K562 (cell line): Measurements from ENCODE around the gene PRR29. TPM values are rescaled to one million over a fixed set of nuclear protein-coding genes. Genes with fewer than 3 reads are reported as not detected.

Experiments used
- CHCHD3 ChIP-seq: fragments of 250-450 bp; sonication (Bioruptor Pico); IDR thresholded peaks from 2 replicates; pipeline ENCODE4 v2.1.2; 2022; ENCODE audit warnings: mild to moderate bottlenecking
- CHD2 ChIP-seq: IDR thresholded peaks from 2 replicates; pipeline ENCODE4 v1.6.1; 2011; ENCODE audit warnings: low read depth, low read length
- CTBP1 ChIP-seq: fragments of 450-650 bp; IDR thresholded peaks from 2 replicates; pipeline ENCODE4 v1.6.1; 2016; ENCODE audit warnings: borderline replicate concordance
- EGR1 ChIP-seq: fragments of 450-650 bp; conservative IDR thresholded peaks from 2 replicates; pipeline ENCODE4 v1.6.1; 2017; ENCODE audit warnings: mild to moderate bottlenecking
- FOXA1 ChIP-seq: fragments of 450-650 bp; IDR thresholded peaks from 2 replicates; pipeline ENCODE4 v1.6.1; 2016; ENCODE audit warnings: mild to moderate bottlenecking, borderline replicate concordance
- FOXJ2 ChIP-seq: fragments of 200-800 bp; sonication (Bioruptor generic); IDR thresholded peaks from 2 replicates; pipeline ENCODE4 v1.6.1; 2016; ENCODE audit warnings: missing genetic modification characterization, missing compliant biosample characterization
- GABPA ChIP-seq: fragments of 200-800 bp; sonication (Bioruptor generic); conservative IDR thresholded peaks from 2 replicates; pipeline ENCODE4 v1.6.1; 2016; ENCODE audit warnings: low read depth, missing genetic modification characterization, missing compliant biosample characterization
- GATAD2A ChIP-seq: fragments of 450-650 bp; IDR thresholded peaks from 2 replicates; pipeline ENCODE4 v1.6.1; 2017
- HMG20B ChIP-seq: fragments of 250-450 bp; sonication (Bioruptor Pico); IDR thresholded peaks from 2 replicates; pipeline ENCODE4 v1.5.0; 2021; ENCODE audit warnings: mild to moderate bottlenecking
- KDM2B ChIP-seq: fragments of 250-450 bp; sonication (Bioruptor Pico); IDR thresholded peaks from 2 replicates; pipeline ENCODE4 v1.8.0; 2021; ENCODE audit warnings: mild to moderate bottlenecking, moderate library complexity
- KLF1 ChIP-seq: fragments of 450-650 bp; IDR thresholded peaks from 2 replicates; pipeline ENCODE4 v1.6.1; 2016; ENCODE audit warnings: missing genetic modification characterization, missing compliant biosample characterization
- MAFF ChIP-seq: IDR thresholded peaks from 2 replicates; pipeline ENCODE4 v1.6.1; 2012; ENCODE audit warnings: low read length, improper control_type of control experiment
- NCOA1 ChIP-seq: fragments of 450-650 bp; IDR thresholded peaks from 2 replicates; pipeline ENCODE4 v1.6.1; 2016; ENCODE audit warnings: low read depth
- NCOA2 ChIP-seq, 2 experiments: fragments of 450-650 bp; IDR thresholded peaks; 2 replicates each; pipeline ENCODE4 v1.6.1; 2018; ENCODE audit warnings: mild to moderate bottlenecking in 2 of 2, moderate library complexity in 1 of 2; ENCODE audit not compliant: partially characterized antibody in 2 of 2
- NR2C2 ChIP-seq, 2 experiments: fragments of 200-800 bp in 1 of 2; sonication (Bioruptor generic) in 1 of 2; sonication (generic) in 1 of 2; formaldehyde crosslinking in 1 of 2; IDR thresholded peaks; 2 replicates each; pipeline versions ENCODE4 v1.6.1 to v1.8.0; 2016 to 2022; ENCODE audit warnings: mild to moderate bottlenecking in 1 of 2, missing compliant biosample characterization in 1 of 2, missing genetic modification characterization in 1 of 2, missing genetic modification reagents in 1 of 2
- PPARD ChIP-seq: fragments of 250-450 bp; sonication (Bioruptor Pico); IDR thresholded peaks from 2 replicates; pipeline ENCODE4 v1.8.0; 2022; ENCODE audit warnings: inconsistent platforms, mild to moderate bottlenecking, moderate library complexity
- SMARCE1 ChIP-seq: fragments of 450-650 bp; IDR thresholded peaks from 2 replicates; pipeline ENCODE4 v1.7.1; 2016; ENCODE audit warnings: mild to moderate bottlenecking
- SRSF1 ChIP-seq: fragments of 200-400 bp; formaldehyde crosslinking; IDR thresholded peaks from 2 replicates; pipeline ENCODE4 v1.6.1; 2017; ENCODE audit warnings: mild to moderate bottlenecking, low read depth, low read length, moderate library complexity
- TBP ChIP-seq: optimal IDR thresholded peaks from 2 replicates; pipeline ENCODE3; 2011; ENCODE audit warnings: low read depth, low read length, improper control_type of control experiment
- TEAD2 ChIP-seq: fragments of 450-650 bp; IDR thresholded peaks from 2 replicates; pipeline ENCODE4 v1.6.1; 2016; ENCODE audit warnings: missing genetic modification characterization, control low read depth, missing compliant biosample characterization
- TSC22D4 ChIP-seq: fragments of 450-650 bp; IDR thresholded peaks from 2 replicates; pipeline ENCODE4 v1.6.1; 2016; ENCODE audit warnings: missing genetic modification characterization, missing biosample characterization, control low read depth
- ZBTB1 ChIP-seq: sonication (generic); formaldehyde crosslinking; IDR thresholded peaks from 2 replicates; pipeline ENCODE4 v1.8.1; 2023; ENCODE audit warnings: missing genetic modification reagents, low read depth, mild to moderate bottlenecking, borderline replicate concordance
- ZBTB17 ChIP-seq: fragments of 450-650 bp; formaldehyde crosslinking; IDR thresholded peaks from 2 replicates; pipeline ENCODE4 v1.4.0; 2020; ENCODE audit warnings: mild to moderate bottlenecking
- ZKSCAN3 ChIP-seq: fragments of 250-450 bp; sonication (Bioruptor Pico); IDR thresholded peaks from 2 replicates; pipeline ENCODE4 v1.4.0; 2020
- ZNF217 ChIP-seq: sonication (generic); formaldehyde crosslinking; IDR thresholded peaks from 2 replicates; pipeline ENCODE4 v1.8.0; 2022; ENCODE audit warnings: mild to moderate bottlenecking, missing genetic modification reagents
- ZNF253 ChIP-seq: fragments of 250-450 bp; sonication (Bioruptor Pico); conservative IDR thresholded peaks from 2 replicates; pipeline ENCODE4 v1.6.1; 2021; ENCODE audit warnings: mild to moderate bottlenecking
- ZNF384 ChIP-seq: IDR thresholded peaks from 2 replicates; pipeline ENCODE4 v1.6.1; 2012; ENCODE audit warnings: low read depth, low read length, improper control_type of control experiment
- ZNF445 ChIP-seq: fragments of 250-450 bp; sonication (Bioruptor Pico); IDR thresholded peaks from 2 replicates; pipeline ENCODE4 v1.4.0; 2020; ENCODE audit warnings: low read depth, mild to moderate bottlenecking, moderate library complexity
- ZNF584 ChIP-seq: fragments of 200-800 bp; sonication (Bioruptor generic); IDR thresholded peaks from 2 replicates; pipeline ENCODE4 v1.6.1; 2016; ENCODE audit warnings: low read depth, mild to moderate bottlenecking, missing genetic modification characterization, missing compliant biosample characterization
- ZZZ3 ChIP-seq: fragments of 450-650 bp; IDR thresholded peaks from 2 replicates; pipeline ENCODE4 v1.6.1; 2016; ENCODE audit warnings: antibody characterized with exemption, mild to moderate bottlenecking, moderate library complexity
- polyA plus RNA-seq, 8 experiments: library from polyadenylated mRNA; depleted of rRNA in 4 of 8; stranded (reverse) in 5 of 8; unstranded in 3 of 8; fragments of >200 nt; fragmentation: Nextera tagmentation in 2 of 8; fragmentation: Illumina TruSeq in 1 of 8; extraction: Ambion mirVana in 2 of 8; extraction: Trizol in 1 of 8; gene quantifications; 2 replicates each; pipeline versions ENCODE4 v1.2.1 to v1.2.3, GENCODE V29; 2011 to 2014; ENCODE audit warnings: inconsistent platforms in 1 of 8, missing spikeins in 1 of 8
- total RNA-seq, 7 experiments: library from RNA; depleted of rRNA in 6 of 7; stranded (reverse); fragments of >200 nt in 6 of 7; fragmentation: Illumina TruSeq in 2 of 7; extraction: Trizol in 2 of 7; gene quantifications; 2 replicates each; pipeline versions ENCODE4 v1.2.1 to v1.2.3, GENCODE V29; 2011 to 2021; ENCODE audit warnings: low replicate concordance in 1 of 7
- TF ChIP-seq, protein P1 (sequence below): fragments of 250-450 bp; sonication (Bioruptor Pico); IDR thresholded peaks from 2 replicates; pipeline ENCODE4 v1.8.0; 2021; ENCODE audit warnings: borderline replicate concordance, mild to moderate bottlenecking, moderate library complexity; ENCODE audit not compliant: poor library complexity, severe bottlenecking

PRR29 gene
- total and polyA plus RNA-seq, 9 of the 15 experiments (the other 6 are each of a cell fraction or from before 2014, with no cell fraction given) = 0.08 to 0.58 (median 0.15) TPM; not detected in 5

GRCh38 chr17:64024215-64024654 is 26.1 kb downstream of the PRR29 start (continued):
- TF ChIP-seq ZZZ3 (no peak), ZBTB1 (CRISPR knock-in tag) (no peak), NR2C2 (CRISPR knock-in tag; IDR thresholded peaks at IDR 0.05) (no peak), NR2C2 (tag; IDR thresholded peaks at IDR 0.05) (no peak), ZNF217 (CRISPR knock-in tag) (no peak), CTBP1 (peak; percentile 78; the same call in 1 of the 2 replicates), CHD2 (no peak), TBP (peak; percentile 37), TSC22D4 (tag) (no peak), NCOA1 (0 out of 2 replicates have a peak, but pooled peaks have one; percentile 53), ZNF384 (no peak), KDM2B (no peak), ZBTB17 (peak; percentile 66), TEAD2 (tag) (no peak), ZNF584 (CRISPR knock-in tag) (peak; percentile 64; the same call in 1 of the 2 replicates), KLF1 (tag) (no peak), EGR1 (no peak), SMARCE1 (peak; percentile 96), GATAD2A (no peak), PPARD (CRISPR knock-in tag) (no peak), GABPA (tag) (no peak), MAFF (peak; percentile 79), FOXA1 (no peak), ZNF253 (CRISPR knock-in tag) (no peak), FOXJ2 (tag) (no peak), ZNF445 (CRISPR knock-in tag) (no peak), CHCHD3 (CRISPR knock-in tag) (no peak), ZKSCAN3 (CRISPR knock-in tag) (no peak), NCOA2 (IDR thresholded peaks at IDR 0.05; ENCODE audit: partially characterized antibody in 2 of 2) (no peak), HMG20B (CRISPR knock-in tag) (no peak), SRSF1 (no peak)
- TF ChIP-seq, protein P1, sequence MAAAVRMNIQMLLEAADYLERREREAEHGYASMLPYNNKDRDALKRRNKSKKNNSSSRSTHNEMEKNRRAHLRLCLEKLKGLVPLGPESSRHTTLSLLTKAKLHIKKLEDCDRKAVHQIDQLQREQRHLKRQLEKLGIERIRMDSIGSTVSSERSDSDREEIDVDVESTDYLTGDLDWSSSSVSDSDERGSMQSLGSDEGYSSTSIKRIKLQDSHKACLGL (CRISPR knock-in tag) = no peak
